Ascending aorta (tissue), 2 donors: Measurements from ENCODE around the gene LARGE1. TPM values are rescaled to one million over a fixed set of nuclear protein-coding genes. Genes with fewer than 3 reads are reported as not detected.

Experiments
- DNase-seq, 2 donors: peaks; one replicate each; pipeline ENCODE4 v3.0.0-alpha.2; 2019; ENCODE audit warnings: low spot score in 2 of 2
- H3K27ac ChIP-seq, 2 donors: fragments of 200-600 bp; sonication (generic); one replicate each; pipeline ENCODE4 v1.5.1; 2016 to 2017; ENCODE audit warnings: mild to moderate bottlenecking in 1 of 2
- H3K27me3 ChIP-seq: fragments of 200-600 bp; sonication (generic); one replicate; pipeline ENCODE4 v1.5.1; 2017
- H3K36me3 ChIP-seq, 2 donors: fragments of 200-600 bp; sonication (generic); one replicate each; pipeline ENCODE4 v1.5.1; 2016
- H3K4me1 ChIP-seq, 2 donors: fragments of 200-600 bp; sonication (generic); one replicate each; pipeline ENCODE4 v1.5.1; 2016 to 2017; ENCODE audit warnings: mild to moderate bottlenecking in 1 of 2
- H3K4me3 ChIP-seq, 2 donors: fragments of 200-600 bp; sonication (generic); one replicate each; pipeline ENCODE4 v1.5.1; 2016 to 2017; ENCODE audit warnings: mild to moderate bottlenecking in 1 of 2
- H3K9me3 ChIP-seq, 2 donors: fragments of 200-600 bp; sonication (generic); one replicate each; pipeline ENCODE4 v1.5.1; 2016
- intact Hi-C: fragments of 100-400 bp; cut with DNase I; formaldehyde crosslinking; loops from one replicate; pipeline ENCODE4 v1.15.1; 2023
- total RNA-seq: library from RNA; depleted of rRNA; stranded (reverse); fragments of >200 nt; gene quantifications from one replicate; pipeline ENCODE4 v1.1.0, GENCODE V29; 2016
- TF ChIP-seq, protein P1 (sequence below), 3 experiments: fragments of 200-600 bp in 2 of 3; fragments of 450-650 bp in 1 of 3; sonication (generic) in 2 of 3; IDR thresholded peaks; one replicate each; pipeline ENCODE4 v1.5.1; 2016 to 2019; ENCODE audit warnings: antibody characterized with exemption in 3 of 3, mild to moderate bottlenecking in 1 of 3, moderate library complexity in 1 of 3

The LARGE1 gene
- total RNA-seq, 1 donor from 2014 or later = 40.6 TPM

DNA sequence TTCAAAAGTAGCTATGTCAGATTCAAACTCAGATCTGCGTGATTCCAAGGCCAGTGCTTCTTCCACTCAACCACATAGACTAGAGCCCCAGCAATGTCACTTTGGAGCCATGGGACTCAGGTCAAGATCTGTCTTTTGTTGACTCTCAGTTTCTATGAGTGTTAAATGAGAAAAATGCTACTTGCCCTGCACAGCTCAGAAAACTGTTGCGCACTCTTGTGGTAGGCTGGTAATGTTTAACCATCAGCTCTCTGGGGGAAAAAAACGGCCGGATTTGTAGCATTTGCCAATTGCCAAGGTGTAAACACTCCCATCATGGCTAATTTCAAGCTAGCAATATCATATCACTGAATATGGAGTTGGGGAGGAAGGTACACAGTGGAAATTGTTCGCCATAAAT is 534.0 kb downstream of the LARGE1 start:
- no peak for DNase-seq
- Histone ChIP-seq H3K4me3 (no peak overlapping the region), H3K9me3 (no peaks in the 10 kb centered on the region), H3K4me1 (no peaks in the 10 kb centered on the region), H3K27me3 (no peaks in the 10 kb centered on the region), H3K27ac (no peak overlapping the region), H3K36me3 (peaks cover 0 to 21% of the 10 kb centered on the region in 2 donors)
- intact Hi-C loops = no loop called here
- TF ChIP-seq, protein P1, sequence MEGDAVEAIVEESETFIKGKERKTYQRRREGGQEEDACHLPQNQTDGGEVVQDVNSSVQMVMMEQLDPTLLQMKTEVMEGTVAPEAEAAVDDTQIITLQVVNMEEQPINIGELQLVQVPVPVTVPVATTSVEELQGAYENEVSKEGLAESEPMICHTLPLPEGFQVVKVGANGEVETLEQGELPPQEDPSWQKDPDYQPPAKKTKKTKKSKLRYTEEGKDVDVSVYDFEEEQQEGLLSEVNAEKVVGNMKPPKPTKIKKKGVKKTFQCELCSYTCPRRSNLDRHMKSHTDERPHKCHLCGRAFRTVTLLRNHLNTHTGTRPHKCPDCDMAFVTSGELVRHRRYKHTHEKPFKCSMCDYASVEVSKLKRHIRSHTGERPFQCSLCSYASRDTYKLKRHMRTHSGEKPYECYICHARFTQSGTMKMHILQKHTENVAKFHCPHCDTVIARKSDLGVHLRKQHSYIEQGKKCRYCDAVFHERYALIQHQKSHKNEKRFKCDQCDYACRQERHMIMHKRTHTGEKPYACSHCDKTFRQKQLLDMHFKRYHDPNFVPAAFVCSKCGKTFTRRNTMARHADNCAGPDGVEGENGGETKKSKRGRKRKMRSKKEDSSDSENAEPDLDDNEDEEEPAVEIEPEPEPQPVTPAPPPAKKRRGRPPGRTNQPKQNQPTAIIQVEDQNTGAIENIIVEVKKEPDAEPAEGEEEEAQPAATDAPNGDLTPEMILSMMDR (IDR thresholded peaks at IDR 0.05) = no peak

DNA sequence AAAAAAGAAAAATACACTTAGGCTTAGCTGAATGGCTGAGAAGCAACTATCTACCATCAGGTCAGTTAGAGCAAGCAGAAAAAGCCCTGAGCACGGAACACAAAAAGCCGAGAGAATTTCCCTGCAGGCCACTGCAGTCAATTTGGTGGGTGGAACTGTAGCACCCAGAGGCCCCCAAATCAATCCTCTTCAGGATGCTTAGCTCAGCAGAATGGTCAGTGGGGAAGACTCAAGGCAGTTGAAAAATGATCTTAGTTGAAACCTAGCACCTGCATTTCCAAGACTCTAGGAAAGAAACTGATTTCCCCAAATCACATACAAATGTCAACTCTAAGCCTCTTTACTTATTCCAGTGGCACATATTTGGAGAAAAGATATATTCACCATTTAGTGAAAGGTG is 534.7 kb downstream of the LARGE1 start:
- H3K36me3 ChIP-seq = peaks cover 0 to 22% of the 10 kb centered on the region in 2 donors
- H3K27ac ChIP-seq = no peak overlapping the region
- TF ChIP-seq, protein P1 (IDR thresholded peaks at IDR 0.05) = no peak
- H3K4me1 ChIP-seq = no peaks in the 10 kb centered on the region
- no peak overlapping the region for H3K4me3 ChIP-seq
- DNase-seq = no peak
- no peaks in the 10 kb centered on the region for H3K27me3 ChIP-seq
- H3K9me3 ChIP-seq = no peaks in the 10 kb centered on the region
- intact Hi-C loops = no loop called here

DNA sequence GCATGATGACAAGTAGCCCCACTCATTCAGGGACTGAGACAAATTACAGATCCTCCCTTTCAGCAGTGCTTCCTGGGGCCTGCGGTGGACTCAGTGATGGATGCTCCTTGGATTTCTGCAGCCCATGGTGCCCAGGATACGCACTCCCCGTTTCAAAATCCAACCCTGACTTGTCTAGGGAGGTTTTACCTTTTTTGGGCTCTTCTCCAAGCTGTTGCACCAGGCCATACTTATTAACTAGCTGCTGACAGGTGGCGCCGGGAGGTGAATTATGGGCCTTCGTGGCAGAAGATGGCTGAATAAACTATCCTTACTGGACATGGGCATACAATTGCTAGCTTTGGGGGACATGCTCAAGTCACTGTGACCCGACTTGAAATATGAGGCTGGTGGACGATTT is 537.8 kb downstream of the LARGE1 start:
- Histone ChIP-seq H3K27me3 (no peaks in the 10 kb centered on the region), H3K9me3 (peaks cover 0 to 8% of the 10 kb centered on the region in 2 donors), H3K36me3 (peaks cover 0 to 22% of the 10 kb centered on the region in 2 donors), H3K27ac (no peak overlapping the region), H3K4me1 (no peaks in the 10 kb centered on the region), H3K4me3 (no peak overlapping the region)
- TF ChIP-seq, protein P1 (IDR thresholded peaks at IDR 0.05) = no peak
- no peak for DNase-seq
- intact Hi-C loops = no loop called here

DNA sequence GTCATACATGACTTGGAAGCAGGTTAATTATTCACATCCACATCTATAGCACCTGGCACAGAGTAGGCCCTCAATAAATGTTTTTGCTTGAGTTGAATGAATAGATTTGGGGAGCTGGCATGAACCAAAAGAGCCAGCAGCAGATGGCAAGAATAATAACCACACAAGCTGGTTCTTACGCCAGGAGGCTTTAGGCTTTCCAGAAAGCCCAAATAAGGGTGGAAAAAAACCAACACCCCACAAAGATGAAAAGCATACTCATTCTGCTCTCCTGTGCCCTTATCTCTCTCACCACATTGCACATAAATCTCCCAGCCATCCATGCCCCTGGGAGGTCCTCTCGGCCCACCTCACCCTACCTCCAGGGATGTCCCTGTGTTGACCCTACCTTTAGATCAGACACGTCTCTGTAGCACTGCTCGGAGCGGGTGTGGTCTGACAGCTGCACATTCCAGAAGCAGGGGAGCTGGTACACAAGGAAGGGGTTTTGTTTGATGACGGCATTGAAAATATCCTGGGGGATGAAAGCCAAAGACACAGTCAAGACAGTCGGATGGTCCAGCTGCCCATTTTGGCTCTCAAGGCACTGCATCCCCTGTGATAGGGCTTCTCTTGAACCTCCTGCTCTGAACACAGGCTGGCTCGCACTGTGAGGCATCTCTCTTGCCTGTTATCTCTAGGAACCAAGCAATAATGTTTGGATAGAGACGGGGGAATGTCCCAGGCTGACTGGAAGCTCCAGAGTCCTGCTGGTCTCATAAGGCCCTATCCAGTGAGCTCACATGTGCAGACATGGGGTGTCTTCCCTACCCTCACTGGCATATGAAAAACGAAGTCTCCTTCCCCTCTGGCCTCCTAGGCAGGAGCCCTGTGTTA is 538.5 kb downstream of the LARGE1 start:
- DNase-seq = no peak

DNA sequence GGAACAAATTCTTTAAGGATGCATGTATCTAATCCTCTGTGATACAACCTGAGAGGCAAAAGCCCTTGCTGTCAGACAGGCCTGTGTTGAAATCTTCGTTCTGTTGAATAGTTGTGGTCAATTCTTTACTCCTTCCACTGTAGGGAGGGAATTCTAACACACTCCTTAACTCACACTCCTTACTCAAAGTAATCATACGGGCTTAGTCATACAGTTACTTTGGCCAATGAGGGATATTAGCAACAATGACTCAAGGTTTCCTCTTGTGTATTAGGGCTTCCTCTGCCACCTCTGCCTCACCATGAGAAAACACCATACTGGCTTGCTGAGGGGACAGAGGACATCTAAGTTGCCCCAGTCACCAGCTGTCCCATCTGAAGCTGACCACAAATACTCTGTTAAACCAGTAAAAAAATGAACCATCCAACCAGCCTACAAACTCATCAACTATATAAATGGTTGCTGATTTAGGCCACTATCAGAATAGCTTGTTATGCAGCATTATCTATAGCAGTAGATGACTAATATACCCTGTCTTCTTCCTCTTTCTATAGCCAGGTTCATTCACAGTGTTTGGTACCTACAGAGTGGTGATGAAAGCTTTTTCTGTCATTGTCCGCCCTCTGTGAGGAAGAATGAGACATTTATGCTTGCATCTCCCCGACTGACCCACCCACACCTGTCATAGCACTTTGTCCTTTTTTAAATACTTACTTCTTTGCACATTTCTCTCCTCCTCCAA is 539.3 kb downstream of the LARGE1 start:
- Histone ChIP-seq H3K4me1 (no peaks in the 10 kb centered on the region), H3K4me3 (no peak overlapping the region), H3K27me3 (no peaks in the 10 kb centered on the region), H3K9me3 (peaks cover 0 to 8% of the 10 kb centered on the region in 2 donors), H3K27ac (no peak overlapping the region), H3K36me3 (peaks cover 0 to 22% of the 10 kb centered on the region in 2 donors)
- TF ChIP-seq, protein P1 (IDR thresholded peaks at IDR 0.05) = no peak
- intact Hi-C loops = no loop called here
- DNase-seq = no peak

More for the DNA sequence above, 538.5 kb downstream of the LARGE1 start:
- intact Hi-C loops = no loop called here
- no peak overlapping the region for H3K4me3 ChIP-seq
- H3K4me1 ChIP-seq = no peaks in the 10 kb centered on the region
- H3K9me3 ChIP-seq = peaks cover 0 to 8% of the 10 kb centered on the region in 2 donors
- H3K27ac ChIP-seq = no peak overlapping the region
- no peaks in the 10 kb centered on the region for H3K27me3 ChIP-seq
- TF ChIP-seq, protein P1 (IDR thresholded peaks at IDR 0.05) = no peak
- peaks cover 0 to 22% of the 10 kb centered on the region in 2 donors for H3K36me3 ChIP-seq
